Kidney epithelial cell (primary cell): ENCODE data around the gene MRM3. TPM values are rescaled to one million over a fixed set of nuclear protein-coding genes. Genes with fewer than 3 reads are reported as not detected.
A peak's percentile ranks its signal among the peaks of the same experiment; 100 is the strongest.
"Not testable (repeated sequence)": the region's sequence is repeated elsewhere in the genome, so short reads cannot be mapped to it uniquely, and the experiment has no call there.

Experiments used
- DNase-seq: peaks from one replicate; pipeline ENCODE4 v3.0.0-alpha.2; 2010; ENCODE audit warnings: low read depth
- H3K27me3 ChIP-seq: 2 replicates; pipeline ENCODE4 v1.6.0; 2011; ENCODE audit warnings: low read length; ENCODE audit not compliant: control insufficient read depth, insufficient read depth
- H3K36me3 ChIP-seq: 2 replicates; pipeline ENCODE4 v1.5.1; 2011; ENCODE audit warnings: low read length; ENCODE audit not compliant: control insufficient read depth, insufficient read depth
- H3K4me3 ChIP-seq: 2 replicates; pipeline ENCODE4 v1.5.1; 2011; ENCODE audit warnings: low read depth, mild to moderate bottlenecking, control low read depth, low read length
- total RNA-seq: library from RNA; depleted of rRNA; stranded (reverse); fragments of >200 nt; gene quantifications from 2 replicates; pipeline ENCODE4 v1.2.3, GENCODE V29; 2015
- TF ChIP-seq, protein P1 (sequence below): IDR thresholded peaks from 2 replicates; pipeline ENCODE4 v1.5.1; 2011; ENCODE audit warnings: mild to moderate bottlenecking, moderate library complexity, low read length, control low read depth, inconsistent platforms; ENCODE audit not compliant: insufficient read depth, poor library complexity, severe bottlenecking

The MRM3 gene
- total RNA-seq, 1 donor from 2014 or later: 28.0 TPM

DNA sequence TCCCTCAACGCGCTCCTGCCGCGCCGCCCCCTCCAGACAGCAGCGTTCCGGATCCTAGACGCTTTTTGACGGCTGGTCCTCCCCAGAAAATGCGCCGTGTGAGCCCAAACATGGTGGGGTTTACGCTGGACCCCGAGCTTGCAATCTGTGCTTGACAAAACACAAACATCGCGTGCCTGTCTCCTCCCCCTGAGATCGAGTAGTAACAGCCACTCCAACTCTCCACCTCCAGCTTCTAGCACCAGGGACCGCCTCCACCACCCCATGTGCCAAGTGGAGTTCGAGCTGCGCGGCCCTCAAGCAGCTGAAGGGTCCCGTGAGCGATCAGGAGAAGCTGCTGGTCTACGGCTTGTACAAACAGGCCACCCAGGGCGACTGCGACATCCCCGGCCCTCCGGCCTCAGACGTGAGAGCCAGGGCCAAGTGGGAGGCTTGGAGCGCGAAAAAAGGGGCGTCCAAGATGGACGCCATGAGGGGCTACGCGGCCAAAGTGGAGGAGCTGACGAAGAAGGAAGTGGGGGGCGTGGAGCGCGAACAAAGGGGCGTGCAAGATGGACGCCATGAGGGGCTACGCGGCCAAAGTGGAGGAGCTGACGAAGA, 29.4 kb upstream of the MRM3 start:
- TF ChIP-seq, protein P1, sequence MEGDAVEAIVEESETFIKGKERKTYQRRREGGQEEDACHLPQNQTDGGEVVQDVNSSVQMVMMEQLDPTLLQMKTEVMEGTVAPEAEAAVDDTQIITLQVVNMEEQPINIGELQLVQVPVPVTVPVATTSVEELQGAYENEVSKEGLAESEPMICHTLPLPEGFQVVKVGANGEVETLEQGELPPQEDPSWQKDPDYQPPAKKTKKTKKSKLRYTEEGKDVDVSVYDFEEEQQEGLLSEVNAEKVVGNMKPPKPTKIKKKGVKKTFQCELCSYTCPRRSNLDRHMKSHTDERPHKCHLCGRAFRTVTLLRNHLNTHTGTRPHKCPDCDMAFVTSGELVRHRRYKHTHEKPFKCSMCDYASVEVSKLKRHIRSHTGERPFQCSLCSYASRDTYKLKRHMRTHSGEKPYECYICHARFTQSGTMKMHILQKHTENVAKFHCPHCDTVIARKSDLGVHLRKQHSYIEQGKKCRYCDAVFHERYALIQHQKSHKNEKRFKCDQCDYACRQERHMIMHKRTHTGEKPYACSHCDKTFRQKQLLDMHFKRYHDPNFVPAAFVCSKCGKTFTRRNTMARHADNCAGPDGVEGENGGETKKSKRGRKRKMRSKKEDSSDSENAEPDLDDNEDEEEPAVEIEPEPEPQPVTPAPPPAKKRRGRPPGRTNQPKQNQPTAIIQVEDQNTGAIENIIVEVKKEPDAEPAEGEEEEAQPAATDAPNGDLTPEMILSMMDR: no peak
- H3K27me3 ChIP-seq: no peaks in the 10 kb centered on the region
- H3K4me3 ChIP-seq: peak overlapping the region; percentile 62
- DNase-seq: no peak
- no peaks in the 10 kb centered on the region for H3K36me3 ChIP-seq

DNA sequence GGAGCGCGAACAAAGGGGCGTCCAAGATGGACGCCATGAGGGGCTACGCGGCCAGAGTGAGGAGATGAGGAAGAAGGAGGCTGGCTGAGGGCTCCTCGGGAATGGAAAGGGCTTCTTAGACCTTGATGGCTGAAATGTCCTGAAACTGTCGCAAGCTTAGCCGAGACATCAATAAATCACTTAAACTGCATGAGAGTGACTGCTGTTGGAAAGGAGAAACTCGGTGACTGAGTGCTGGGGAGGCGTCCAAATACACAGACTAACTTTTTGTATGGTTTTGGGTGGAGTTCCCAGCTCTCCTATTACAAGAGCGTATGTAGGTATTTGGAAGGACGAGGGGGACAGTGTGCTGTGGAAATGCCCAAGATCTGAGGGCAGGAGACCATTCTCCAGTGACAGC, 28.7 kb upstream of the MRM3 start:
- Histone ChIP-seq H3K27me3 (no peaks in the 10 kb centered on the region), H3K36me3 (no peaks in the 10 kb centered on the region), H3K4me3 (no peak overlapping the region)
- DNase-seq: no peak
- TF ChIP-seq, protein P1: no peak

DNA sequence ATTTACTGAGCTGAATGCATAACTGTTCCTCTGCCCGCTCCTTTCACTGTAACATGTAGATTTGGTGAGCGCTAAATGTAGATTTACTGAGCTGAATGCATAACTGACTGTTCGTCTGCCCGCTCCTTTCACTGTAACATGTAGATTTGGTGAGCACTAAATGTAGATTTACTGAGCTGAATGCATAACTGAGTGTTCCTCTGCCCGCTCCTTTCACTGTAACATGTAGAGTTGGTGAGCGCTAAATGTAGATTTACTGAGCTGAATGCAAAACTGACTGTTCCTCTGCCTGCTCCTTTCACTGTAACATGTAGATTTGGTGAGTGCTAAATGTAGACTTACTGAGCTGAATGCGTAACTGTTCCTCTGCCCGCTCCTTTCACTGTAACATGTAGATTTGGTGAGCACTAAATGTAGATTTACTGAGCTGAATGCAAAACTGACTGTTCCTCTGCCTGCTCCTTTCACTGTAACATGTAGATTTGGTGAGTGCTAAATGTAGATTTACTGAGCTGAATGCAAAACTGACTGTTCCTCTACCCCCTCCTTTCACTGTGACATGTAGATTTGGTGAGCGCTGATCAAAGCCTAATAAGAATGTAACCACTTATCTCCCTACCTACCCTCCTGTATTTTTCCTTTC, 26.7 kb upstream of the MRM3 start:
- DNase-seq, H3K36me3 ChIP-seq, H3K4me3 ChIP-seq, H3K27me3 ChIP-seq: not testable (repeated sequence)

DNA sequence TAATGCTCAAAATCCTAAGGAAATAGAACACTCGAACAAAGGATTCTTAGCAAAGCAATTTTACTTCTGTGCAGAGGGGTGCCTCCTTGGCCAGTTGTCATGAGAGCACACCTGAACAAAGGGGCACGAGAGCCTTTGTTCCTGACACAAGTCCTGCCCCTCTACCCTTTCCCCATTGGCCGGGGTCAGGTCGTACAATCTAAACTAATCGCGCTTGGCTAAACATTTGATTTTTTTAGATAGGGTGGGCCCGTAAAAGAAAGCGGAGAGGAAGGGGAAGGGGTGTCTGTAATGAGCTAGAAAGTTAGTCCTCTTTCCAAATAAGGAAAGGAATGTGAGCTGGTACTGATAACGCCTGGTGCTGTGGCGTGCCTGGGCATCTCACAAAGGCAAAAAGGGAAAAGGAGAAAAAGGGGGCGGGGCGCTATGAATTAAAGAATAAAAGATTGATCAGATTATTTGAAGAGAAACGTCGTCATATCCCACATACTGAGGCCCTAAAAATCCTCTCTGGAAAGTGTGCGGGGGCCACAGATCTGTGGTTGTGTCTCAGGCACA, 26.1 kb upstream of the MRM3 start:
- H3K27me3 ChIP-seq, DNase-seq, H3K4me3 ChIP-seq, H3K36me3 ChIP-seq: not testable (repeated sequence)

DNA sequence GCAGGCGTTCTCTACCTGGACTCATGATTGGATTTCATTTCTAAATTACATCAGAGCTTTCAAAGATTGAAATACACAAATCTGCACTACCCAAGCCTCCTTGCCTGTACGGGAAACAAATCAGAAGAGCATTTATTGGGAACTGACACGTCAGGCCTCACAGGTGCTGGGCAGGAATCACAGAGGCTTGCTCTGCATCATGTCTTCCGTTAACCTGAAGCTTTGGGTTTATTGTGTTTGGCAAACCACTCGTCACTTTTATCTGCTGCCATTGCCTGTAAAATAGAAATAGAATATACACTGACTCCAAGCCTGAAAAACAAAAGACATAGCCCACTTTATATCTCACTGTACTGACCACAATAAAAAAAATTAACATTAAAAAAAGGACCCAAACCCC, 22.2 kb upstream of the MRM3 start:
- DNase-seq: no peak
- TF ChIP-seq, protein P1: no peak
- no peaks in the 10 kb centered on the region for H3K27me3 ChIP-seq
- no peak overlapping the region for H3K4me3 ChIP-seq
- no peaks in the 10 kb centered on the region for H3K36me3 ChIP-seq

DNA sequence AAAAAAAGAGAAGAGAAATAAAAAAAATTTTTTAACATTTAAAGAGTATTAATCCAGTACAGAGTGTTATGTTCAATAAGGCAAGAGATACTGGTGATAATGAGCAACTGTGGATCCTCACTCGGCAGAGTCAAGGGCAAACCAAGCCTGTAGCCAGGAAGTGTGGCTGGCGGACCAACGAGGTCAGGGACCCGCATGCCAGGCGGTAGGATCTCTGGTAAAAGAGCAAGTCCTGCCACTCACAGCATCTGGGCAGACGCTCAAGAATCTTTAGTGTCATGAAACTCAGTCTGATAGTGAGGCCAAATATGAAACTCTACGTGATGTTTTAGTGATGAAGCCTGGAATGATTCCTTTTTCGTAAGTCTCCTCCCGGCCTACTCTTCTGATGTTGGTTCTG, 21.8 kb upstream of the MRM3 start:
- DNase-seq: no peak
- TF ChIP-seq, protein P1: no peak
- no peaks in the 10 kb centered on the region for H3K36me3 ChIP-seq
- no peak overlapping the region for H3K4me3 ChIP-seq
- no peaks in the 10 kb centered on the region for H3K27me3 ChIP-seq

DNA sequence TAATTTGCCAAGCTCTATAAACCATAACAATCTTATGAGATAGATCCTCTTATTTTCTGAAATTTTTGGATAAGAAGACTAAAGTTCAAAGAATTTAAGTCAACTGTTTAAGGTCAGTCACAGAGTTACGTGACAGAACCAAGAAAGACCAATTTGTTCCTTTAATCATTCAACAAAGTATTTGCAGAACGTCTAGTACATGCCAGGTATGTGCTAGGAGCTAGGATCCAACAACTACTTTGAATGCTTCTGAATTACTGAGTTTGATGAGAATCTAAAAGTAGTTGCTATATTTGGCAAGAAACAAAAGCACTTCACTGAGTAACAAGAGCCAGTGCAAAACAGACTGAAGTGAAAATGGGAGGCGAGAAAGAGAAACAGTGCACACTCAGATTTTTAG, 15.1 kb upstream of the MRM3 start:
- TF ChIP-seq, protein P1: no peak
- Histone ChIP-seq H3K36me3 (peaks cover 3% of the 10 kb centered on the region), H3K27me3 (no peaks in the 10 kb centered on the region), H3K4me3 (no peak overlapping the region)
- DNase-seq: no peak
